ENCODE measurements around the gene PDE2A. TPM values are rescaled to one million over a fixed set of nuclear protein-coding genes. Genes with fewer than 3 reads are reported as not detected.

The PDE2A gene
- total and polyA plus RNA-seq, 2 of the 4 experiments (the other 2 are of a cell fraction) = 0.02 TPM; not detected in 1

DNA sequence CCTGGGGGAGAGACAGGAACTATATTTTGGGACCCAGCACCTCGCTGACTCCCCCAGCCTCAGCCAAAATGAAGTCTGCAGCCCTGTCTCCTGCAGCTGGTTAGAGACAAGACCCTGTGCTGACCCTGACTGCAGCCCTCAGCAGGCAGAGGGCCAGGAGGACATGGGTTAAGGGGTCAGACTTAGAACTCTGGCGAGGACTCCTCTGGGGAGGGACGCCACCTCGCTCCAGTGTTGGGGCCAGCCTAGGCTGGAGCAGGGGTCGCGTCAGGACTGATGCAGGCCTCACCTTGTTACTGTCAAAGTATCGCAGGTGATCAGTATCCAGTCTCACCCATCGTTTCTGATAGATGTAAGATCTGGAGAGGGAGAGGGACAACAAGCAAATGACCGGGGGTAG lies 36.9 kb upstream of the PDE2A start:
- dilution Hi-C loops (cut with HindIII; ENCODE audit: low sequenced_read_pairs, unreplicated experiment) (no loop called here), in situ Hi-C loops (cut with MboI; ENCODE audit: low sequenced_read_pairs) (no loop called here), intact Hi-C loops (cut with micrococcal nuclease) (no loop called here)
- Histone ChIP-seq H3K9me1 (ENCODE audit: insufficient read depth, low read length) (peaks cover 3% of the 10 kb centered on the region; the same call in 1 of the 2 replicates), H2AFZ (replicated peaks; ENCODE audit: low read length, poor library complexity) (peak overlapping the region; percentile 15), H2BK20ac (ENCODE audit: low read depth, low read length) (no peak overlapping the region), H4K8ac (ENCODE audit: low read depth in 2 of 2, low read length in 2 of 2) (no peak overlapping the region), H3K23ac (ENCODE audit: low read depth, low read length) (no peak overlapping the region), H4K20me1 (ENCODE audit: insufficient read depth, low read length) (peaks cover 57% of the 10 kb centered on the region), H2BK5ac (ENCODE audit: low read depth, low read length, poor library complexity, severe bottlenecking) (no peak overlapping the region), H3K4ac (ENCODE audit: low read depth, low read length) (no peak overlapping the region), H3K14ac (replicated peaks; ENCODE audit: low read depth, low read length) (no peak overlapping the region), H2BK120ac (ENCODE audit: low read depth, low read length) (no peak overlapping the region), H3K36me3 (ENCODE audit: control insufficient read depth, insufficient read depth, low read length) (peaks cover 57% of the 10 kb centered on the region), H3K9me3 (ENCODE audit: control insufficient read depth, insufficient read depth, low read length) (no peaks in the 10 kb centered on the region), H3K79me1 (ENCODE audit: low read depth in 1 of 2, low read length in 2 of 2) (peaks cover 18 to 66% of the 10 kb centered on the region in 2 experiments), H3K4me1 (ENCODE audit: control insufficient read depth, insufficient read depth, low read length) (peaks cover 4% of the 10 kb centered on the region; the same call in 1 of the 2 replicates), H3K9ac (ENCODE audit: low read depth, low read length) (no peak overlapping the region), H3K4me2 (ENCODE audit: low read depth, low read length) (no peak overlapping the region), H3K18ac (ENCODE audit: low read depth, low read length) (no peak overlapping the region), H3K4me3 (ENCODE audit: insufficient read depth, low read depth, low read length) (no peak overlapping the region), H2BK15ac (ENCODE audit: low read depth, low read length) (no peak overlapping the region), H4K5ac (ENCODE audit: low read depth, low read length) (no peak overlapping the region), H4K91ac (ENCODE audit: insufficient read depth, low read depth, low read length) (no peak overlapping the region), H3K27me3 (ENCODE audit: control insufficient read depth, insufficient read depth, low read length) (no peaks in the 10 kb centered on the region), H2AK5ac (ENCODE audit: low read depth, low read length) (no peak overlapping the region), H2AK9ac (replicated peaks; ENCODE audit: low read depth, low read length, poor library complexity) (peak overlapping the region; percentile 19), H3K56ac (ENCODE audit: extremely low read depth, insufficient read depth, low read length) (no peak overlapping the region), H3K27ac (ENCODE audit: insufficient read depth, low read length) (no peak overlapping the region)
- ChIA-PET CTCF (no interaction called here), POLR2A (ENCODE audit: unreplicated experiment) (no interaction called here)
- ATAC-seq (ENCODE audit: low read depth) = no peak
- 81% methylated on average over 2 of the region's 9 CpGs; no CpG with 5 or more reads in 1 of the 2 experiments for WGBS, 2 experiments (ENCODE audit: extremely low coverage in 2 of 2, insufficient read length in 1 of 2)
- no TSS peak for BruUV-seq (replicated peaks)
- no peak for DNase-seq
- TF ChIP-seq MAFK (IDR thresholded peaks at IDR 0.05; ENCODE audit: low read depth, low read length) (no peak), NFE2L2 (IDR thresholded peaks at IDR 0.05; ENCODE audit: low read depth, low read length) (no peak), CEBPB (IDR thresholded peaks at IDR 0.05; ENCODE audit: low read depth, low read length) (no peak), RFX5 (IDR thresholded peaks at IDR 0.05; ENCODE audit: low read depth, low read length) (no peak), FOS (IDR thresholded peaks at IDR 0.05; ENCODE audit: low read depth, low read length) (no peak), MXI1 (IDR thresholded peaks at IDR 0.05; ENCODE audit: borderline replicate concordance, low read depth, low read length) (no peak), POLR2A (IDR thresholded peaks at IDR 0.05; ENCODE audit: low read depth, low read length) (no peak), SMC3 (IDR thresholded peaks at IDR 0.05; ENCODE audit: low read depth, low read length) (no peak)
- TF ChIP-seq, protein P1, sequence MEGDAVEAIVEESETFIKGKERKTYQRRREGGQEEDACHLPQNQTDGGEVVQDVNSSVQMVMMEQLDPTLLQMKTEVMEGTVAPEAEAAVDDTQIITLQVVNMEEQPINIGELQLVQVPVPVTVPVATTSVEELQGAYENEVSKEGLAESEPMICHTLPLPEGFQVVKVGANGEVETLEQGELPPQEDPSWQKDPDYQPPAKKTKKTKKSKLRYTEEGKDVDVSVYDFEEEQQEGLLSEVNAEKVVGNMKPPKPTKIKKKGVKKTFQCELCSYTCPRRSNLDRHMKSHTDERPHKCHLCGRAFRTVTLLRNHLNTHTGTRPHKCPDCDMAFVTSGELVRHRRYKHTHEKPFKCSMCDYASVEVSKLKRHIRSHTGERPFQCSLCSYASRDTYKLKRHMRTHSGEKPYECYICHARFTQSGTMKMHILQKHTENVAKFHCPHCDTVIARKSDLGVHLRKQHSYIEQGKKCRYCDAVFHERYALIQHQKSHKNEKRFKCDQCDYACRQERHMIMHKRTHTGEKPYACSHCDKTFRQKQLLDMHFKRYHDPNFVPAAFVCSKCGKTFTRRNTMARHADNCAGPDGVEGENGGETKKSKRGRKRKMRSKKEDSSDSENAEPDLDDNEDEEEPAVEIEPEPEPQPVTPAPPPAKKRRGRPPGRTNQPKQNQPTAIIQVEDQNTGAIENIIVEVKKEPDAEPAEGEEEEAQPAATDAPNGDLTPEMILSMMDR (conservative IDR thresholded peaks at IDR 0.05; ENCODE audit: low read depth, low read length) = no peak
- TF ChIP-seq, protein P2, sequence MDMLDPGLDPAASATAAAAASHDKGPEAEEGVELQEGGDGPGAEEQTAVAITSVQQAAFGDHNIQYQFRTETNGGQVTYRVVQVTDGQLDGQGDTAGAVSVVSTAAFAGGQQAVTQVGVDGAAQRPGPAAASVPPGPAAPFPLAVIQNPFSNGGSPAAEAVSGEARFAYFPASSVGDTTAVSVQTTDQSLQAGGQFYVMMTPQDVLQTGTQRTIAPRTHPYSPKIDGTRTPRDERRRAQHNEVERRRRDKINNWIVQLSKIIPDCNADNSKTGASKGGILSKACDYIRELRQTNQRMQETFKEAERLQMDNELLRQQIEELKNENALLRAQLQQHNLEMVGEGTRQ (IDR thresholded peaks at IDR 0.05; ENCODE audit: low read depth, low read length) = no peak
- TF ChIP-seq, protein P3, sequence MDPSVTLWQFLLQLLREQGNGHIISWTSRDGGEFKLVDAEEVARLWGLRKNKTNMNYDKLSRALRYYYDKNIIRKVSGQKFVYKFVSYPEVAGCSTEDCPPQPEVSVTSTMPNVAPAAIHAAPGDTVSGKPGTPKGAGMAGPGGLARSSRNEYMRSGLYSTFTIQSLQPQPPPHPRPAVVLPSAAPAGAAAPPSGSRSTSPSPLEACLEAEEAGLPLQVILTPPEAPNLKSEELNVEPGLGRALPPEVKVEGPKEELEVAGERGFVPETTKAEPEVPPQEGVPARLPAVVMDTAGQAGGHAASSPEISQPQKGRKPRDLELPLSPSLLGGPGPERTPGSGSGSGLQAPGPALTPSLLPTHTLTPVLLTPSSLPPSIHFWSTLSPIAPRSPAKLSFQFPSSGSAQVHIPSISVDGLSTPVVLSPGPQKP (IDR thresholded peaks at IDR 0.05; ENCODE audit: borderline replicate concordance, low read depth, low read length) = no peak

All from IMR-90 (cell line).